Caco-2 (cell line): ENCODE measurements around the gene COL5A2. TPM values are rescaled to one million over a fixed set of nuclear protein-coding genes. Genes with fewer than 3 reads are reported as not detected.

Experiments used
- BruUV-seq: library from RNA; stranded (reverse); fragments of 400-500 nt; replicated peaks from 2 replicates; lab custom pipeline; 2021; lab: Mats Ljungman, UMichigan
- CTCF ChIA-PET: fragments of 300-600 bp; sonication (Branson Sonifier 250); formaldehyde crosslinking; loops from one replicate; lab custom pipeline; 2022; ENCODE audit warnings: antibody characterized with exemption; lab: Charles Lee
- POLR2A ChIA-PET: fragments of 300-600 bp; sonication (Branson Sonifier 250); formaldehyde crosslinking; loops from one replicate; lab custom pipeline; 2022; ENCODE audit warnings: antibody characterized with exemption; lab: Charles Lee
- DNase-seq, 2 experiments: peaks; one replicate each; pipeline versions ENCODE4 v3.0.0 to v3.0.0-alpha.2; 2020 to 2022
- H3K27me3 ChIP-seq: replicated peaks from 2 replicates; pipeline ENCODE4 v1.6.0; 2011; ENCODE audit warnings: low read length; ENCODE audit not compliant: control insufficient read depth, insufficient read depth
- H3K36me3 ChIP-seq: 2 replicates; pipeline ENCODE4 v1.5.1; 2011; ENCODE audit warnings: low read length; ENCODE audit not compliant: control insufficient read depth, insufficient read depth
- H3K4me1 ChIP-seq: fragments of 250-450 bp; sonication (Bioruptor Pico); 2 replicates; pipeline ENCODE4 v1.5.1; 2020; ENCODE audit warnings: mild to moderate bottlenecking
- H3K4me3 ChIP-seq: 2 replicates; pipeline ENCODE4 v1.5.1; 2011; ENCODE audit warnings: low read depth, mild to moderate bottlenecking, control low read depth, low read length
- H3K9me3 ChIP-seq: fragments of 250-450 bp; sonication (Bioruptor Pico); 2 replicates; pipeline ENCODE4 v1.5.1; 2020; ENCODE audit warnings: mild to moderate bottlenecking, moderate library complexity
- H3K27ac Mint-ChIP-seq: one replicate; pipeline ENCODE4 v1.8.0; 2022; ENCODE audit warnings: mixed read lengths; ENCODE audit not compliant: unreplicated experiment
- H3K27me3 Mint-ChIP-seq: one replicate; pipeline ENCODE4 v1.8.0; 2022; ENCODE audit warnings: mixed read lengths; ENCODE audit not compliant: insufficient read depth, unreplicated experiment
- H3K36me3 Mint-ChIP-seq: one replicate; pipeline ENCODE4 v1.8.0; 2022; ENCODE audit warnings: mild to moderate bottlenecking, mixed read lengths; ENCODE audit not compliant: insufficient read depth, unreplicated experiment
- H3K4me1 Mint-ChIP-seq: one replicate; pipeline ENCODE4 v1.8.0; 2022; ENCODE audit warnings: low read depth, mixed read lengths; ENCODE audit not compliant: unreplicated experiment
- H3K4me3 Mint-ChIP-seq: one replicate; pipeline ENCODE4 v1.8.0; 2022; ENCODE audit warnings: mild to moderate bottlenecking, moderate library complexity, mixed read lengths; ENCODE audit not compliant: unreplicated experiment
- H3K9me3 Mint-ChIP-seq: one replicate; pipeline ENCODE4 v1.8.0; 2022; ENCODE audit warnings: mixed read lengths; ENCODE audit not compliant: unreplicated experiment
- CTCF ChIP-seq, 2 experiments: fragments of 200-600 bp in 1 of 2; IDR thresholded peaks; 1 replicate in 1 of 2; 2 replicates in 1 of 2; pipeline versions ENCODE4 v1.5.1 to v1.8.0; 2011 to 2022; ENCODE audit warnings: antibody characterized with exemption in 1 of 2, control low read depth in 1 of 2, inconsistent platforms in 1 of 2, low read depth in 1 of 2, low read length in 1 of 2, mild to moderate bottlenecking in 1 of 2, moderate library complexity in 1 of 2; ENCODE audit not compliant: insufficient read depth in 1 of 2, severe bottlenecking in 1 of 2, unreplicated experiment in 1 of 2
- intact Hi-C: fragments of 100-400 bp; cut with micrococcal nuclease; formaldehyde crosslinking; loops from one replicate; pipeline ENCODE4 v1.10.0; 2022; ENCODE audit not compliant: unreplicated experiment
- total RNA-seq: library from RNA; stranded (reverse); gene quantifications from 2 replicates; pipeline ENCODE4 v1.2.3, GENCODE V29; 2022

COL5A2 gene
- total RNA-seq, 1 experiment from 2014 or later, result 244 TPM

GRCh38 chr2:189152483-189152882, 27.1 kb downstream of the COL5A2 start:
- Histone ChIP-seq H3K4me1 (peaks cover 14% of the 10 kb centered on the region), H3K27me3 (no peaks in the 10 kb centered on the region), H3K36me3 (no peaks in the 10 kb centered on the region; the same call in 1 of the 2 replicates), H3K9me3 (no peaks in the 10 kb centered on the region), H3K4me3 (no peak overlapping the region)
- no peaks in the 10 kb centered on the region for H3K36me3 Mint-ChIP-seq
- no peak for TF ChIP-seq CTCF (IDR thresholded peaks at IDR 0.05; ENCODE audit: insufficient read depth in 1 of 2, low read depth in 1 of 2, low read length in 1 of 2, severe bottlenecking in 1 of 2, unreplicated experiment in 1 of 2)
- intact Hi-C loops, result no loop called here
- H3K9me3 Mint-ChIP-seq, result peaks cover 9% of the 10 kb centered on the region
- H3K4me1 Mint-ChIP-seq, result peaks cover 15% of the 10 kb centered on the region
- DNase-seq, result no peak
- POLR2A ChIA-PET, result no interaction called here
- H3K4me3 Mint-ChIP-seq, result no peak overlapping the region
- no peaks in the 10 kb centered on the region for H3K27me3 Mint-ChIP-seq
- H3K27ac Mint-ChIP-seq, result no peak overlapping the region
- BruUV-seq, result no TSS peak
- CTCF ChIA-PET, result interaction anchor here (1.2 kb wide), 1 partner anchor 10 kb away, joined by 5 read pairs; no protein-coding TSS in a partner anchor

- no peak overlapping the region for H3K4me3 ChIP-seq
- peaks cover 10% of the 10 kb centered on the region for H3K4me1 ChIP-seq
- no peak overlapping the region for H3K4me3 Mint-ChIP-seq
- no peaks in the 10 kb centered on the region; the same call in 1 of the 2 replicates for H3K36me3 ChIP-seq
- BruUV-seq, result no TSS peak
- intact Hi-C loops, result no loop called here
- H3K27ac Mint-ChIP-seq, result no peak overlapping the region
- H3K36me3 Mint-ChIP-seq, result no peaks in the 10 kb centered on the region
- TF ChIP-seq CTCF (IDR thresholded peaks at IDR 0.05; ENCODE audit: insufficient read depth in 1 of 2, low read depth in 1 of 2, low read length in 1 of 2, severe bottlenecking in 1 of 2, unreplicated experiment in 1 of 2), result no peak
- CTCF ChIA-PET, result interaction anchor here (1.2 kb wide), 1 partner anchor 9 kb away, joined by 5 read pairs; no protein-coding TSS in a partner anchor
- no peaks in the 10 kb centered on the region for H3K27me3 ChIP-seq
- peaks cover 9% of the 10 kb centered on the region for H3K9me3 Mint-ChIP-seq
- no peak for DNase-seq
- H3K4me1 Mint-ChIP-seq, result peaks cover 10% of the 10 kb centered on the region
- H3K9me3 ChIP-seq, result no peaks in the 10 kb centered on the region
- POLR2A ChIA-PET, result no interaction called here
- no peaks in the 10 kb centered on the region for H3K27me3 Mint-ChIP-seq
These were observed 27.7 kb downstream of the COL5A2 start for GRCh38 chr2:189151906-189152305.

DNA sequence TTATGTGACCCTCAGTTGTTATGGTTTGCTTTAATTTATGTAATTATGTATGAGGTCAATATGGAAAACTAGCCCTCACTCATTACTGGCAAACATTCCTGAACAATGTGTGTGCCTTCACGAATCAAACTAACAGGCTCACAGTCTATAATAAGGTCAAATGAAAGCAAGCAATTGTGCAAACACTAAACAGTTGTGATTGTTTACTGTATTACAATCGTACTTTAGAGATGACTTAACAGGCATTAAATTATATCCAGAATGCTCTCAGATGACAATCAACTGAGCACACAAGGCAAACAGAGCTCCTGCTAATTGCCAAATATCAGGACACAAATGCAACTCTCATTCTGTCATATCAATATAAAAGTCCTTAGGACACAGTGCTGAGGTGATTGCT, 29.5 kb downstream of the COL5A2 start:
- CTCF ChIA-PET, result no interaction called here
- Mint-ChIP-seq H3K4me1 (peaks cover 9% of the 10 kb centered on the region), H3K27ac (no peak overlapping the region), H3K4me3 (no peak overlapping the region), H3K9me3 (peaks cover 9% of the 10 kb centered on the region), H3K27me3 (no peaks in the 10 kb centered on the region), H3K36me3 (no peaks in the 10 kb centered on the region)
- peaks cover 10% of the 10 kb centered on the region; the same call in 1 of the 2 replicates for H3K4me1 ChIP-seq
- intact Hi-C loops, result no loop called here
- no TSS peak for BruUV-seq
- H3K27me3 ChIP-seq, result no peaks in the 10 kb centered on the region
- TF ChIP-seq CTCF (IDR thresholded peaks at IDR 0.05; ENCODE audit: insufficient read depth in 1 of 2, low read depth in 1 of 2, low read length in 1 of 2, severe bottlenecking in 1 of 2, unreplicated experiment in 1 of 2), result no peak
- no peaks in the 10 kb centered on the region; the same call in 1 of the 2 replicates for H3K36me3 ChIP-seq
- DNase-seq, result no peak
- no peaks in the 10 kb centered on the region for H3K9me3 ChIP-seq
- POLR2A ChIA-PET, result no interaction called here
- H3K4me3 ChIP-seq, result no peak overlapping the region
